ENCODE data around the gene DBR1.

Gene DBR1

DNA sequence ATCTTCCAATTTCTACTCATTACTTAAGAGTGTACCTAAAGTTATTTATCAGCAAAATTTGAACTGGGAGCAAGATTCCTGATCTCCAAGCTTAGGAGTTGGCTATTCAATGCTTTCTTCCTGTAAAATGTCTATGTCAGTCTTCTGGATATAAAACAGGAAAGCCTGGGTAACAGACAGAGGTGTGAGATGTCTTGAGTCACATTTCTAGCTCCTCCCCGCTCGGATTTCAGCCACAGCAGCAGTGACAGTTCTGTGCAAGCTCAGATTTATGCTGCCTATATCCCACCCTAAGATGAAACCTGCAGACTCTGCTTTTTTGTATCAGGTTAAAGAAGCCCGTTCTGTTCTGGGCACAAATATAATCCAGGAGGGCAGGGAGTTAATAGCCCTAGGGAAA lies 10.3 kb upstream of the DBR1 start:
- no peak overlapping the region for H3K4ac ChIP-seq (ENCODE audit: low read depth, low read length)
- peaks cover 7% of the 10 kb centered on the region for H3K4me1 ChIP-seq (ENCODE audit: control insufficient read depth, low read depth, low read length)
- no peaks in the 10 kb centered on the region for H3K36me3 ChIP-seq (ENCODE audit: control insufficient read depth, insufficient read depth, low read length)
- no peak overlapping the region for H3K23ac ChIP-seq (ENCODE audit: low read length)
- no peak overlapping the region for H3K9ac ChIP-seq (ENCODE audit: low read length)
- no peak overlapping the region for H3K56ac ChIP-seq (ENCODE audit: low read length)
- no peak overlapping the region for H3K4me2 ChIP-seq (ENCODE audit: low read length)
- no peak overlapping the region for H3K27ac ChIP-seq (ENCODE audit: low read depth, low read length)
- H3K79me2 ChIP-seq (ENCODE audit: control insufficient read depth, insufficient read depth, low read length), result peaks cover 22% of the 10 kb centered on the region
- WGBS (ENCODE audit: extremely low coverage, insufficient coverage, low lambda C conversion rate), result no CpG with 5 or more reads among the region's 3 CpGs
- peaks cover 1% of the 10 kb centered on the region for H3K79me1 ChIP-seq (ENCODE audit: low read length)
- DNase-seq, result no peak
- no peak overlapping the region for H3K18ac ChIP-seq (ENCODE audit: low read length)
- H2AK5ac ChIP-seq (ENCODE audit: low read length), result no peak overlapping the region
- no peak overlapping the region for H2BK5ac ChIP-seq (ENCODE audit: low read length)
- no peak overlapping the region for H2BK120ac ChIP-seq (ENCODE audit: low read depth, low read length)
- no peaks in the 10 kb centered on the region for H3K27me3 ChIP-seq (ENCODE audit: insufficient read depth, low read length, poor library complexity)
- H4K8ac ChIP-seq (ENCODE audit: low read depth, low read length), result no peak overlapping the region
- H4K5ac ChIP-seq (ENCODE audit: low read length), result no peak overlapping the region
- H3K4me3 ChIP-seq (ENCODE audit: low read length), result no peak overlapping the region
- H2BK15ac ChIP-seq (replicated peaks; ENCODE audit: low read depth), result no peak overlapping the region

DNA sequence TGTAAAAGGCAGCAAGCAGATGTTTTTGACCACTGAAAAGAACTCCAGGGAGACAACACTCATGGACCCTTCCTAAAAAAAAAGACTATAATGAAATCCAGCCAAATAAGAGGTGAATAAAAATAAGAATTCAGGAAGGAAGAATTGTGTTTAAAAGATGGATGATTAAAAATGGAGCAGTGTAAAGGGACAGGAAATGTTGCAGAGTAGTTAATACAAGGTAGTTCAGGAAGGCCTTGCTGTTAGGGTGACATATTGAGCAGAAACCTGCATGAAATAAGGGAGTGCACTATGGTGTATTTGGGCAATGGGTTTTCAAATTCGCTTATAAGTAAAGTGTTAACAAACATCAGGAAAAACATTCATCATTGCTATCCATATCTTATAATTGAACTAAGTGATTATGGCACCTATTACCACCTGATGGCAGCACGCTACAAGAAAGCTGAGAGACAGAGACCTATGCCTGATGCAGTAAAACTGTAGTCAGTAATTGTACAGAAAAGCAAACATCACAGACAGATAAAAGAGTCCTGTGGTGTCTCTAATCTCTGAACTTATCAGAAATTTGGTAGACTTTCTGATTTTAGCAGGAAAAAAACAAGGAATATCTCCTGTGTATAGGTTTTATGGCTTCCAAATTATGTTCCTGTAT lies 5.8 kb upstream of the DBR1 start:
- H3K4me3 ChIP-seq (ENCODE audit: low read length), result no peak overlapping the region
- no peak overlapping the region for H4K8ac ChIP-seq (ENCODE audit: low read depth, low read length)
- H3K79me2 ChIP-seq (ENCODE audit: control insufficient read depth, insufficient read depth, low read length), result no peaks in the 10 kb centered on the region
- no peaks in the 10 kb centered on the region for H3K27me3 ChIP-seq (ENCODE audit: insufficient read depth, low read length, poor library complexity)
- no peak overlapping the region for H2AK5ac ChIP-seq (ENCODE audit: low read length)
- H3K9ac ChIP-seq (ENCODE audit: low read length), result no peak overlapping the region
- no peak overlapping the region for H3K56ac ChIP-seq (ENCODE audit: low read length)
- H3K4me2 ChIP-seq (ENCODE audit: low read length), result no peak overlapping the region
- H3K18ac ChIP-seq (ENCODE audit: low read length), result no peak overlapping the region
- no peaks in the 10 kb centered on the region for H3K4me1 ChIP-seq (ENCODE audit: control insufficient read depth, low read depth, low read length)
- DNase-seq, result peak; percentile 19
- no peaks in the 10 kb centered on the region for H3K36me3 ChIP-seq (ENCODE audit: control insufficient read depth, insufficient read depth, low read length)
- no peak overlapping the region for H2BK15ac ChIP-seq (replicated peaks; ENCODE audit: low read depth)
- H2BK120ac ChIP-seq (ENCODE audit: low read depth, low read length), result no peak overlapping the region
- H3K23ac ChIP-seq (ENCODE audit: low read length), result no peak overlapping the region
- no peak overlapping the region for H3K27ac ChIP-seq (ENCODE audit: low read depth, low read length)
- H3K4ac ChIP-seq (ENCODE audit: low read depth, low read length), result no peak overlapping the region
- no CpG with 5 or more reads among the region's 2 CpGs for WGBS (ENCODE audit: extremely low coverage, insufficient coverage, low lambda C conversion rate)
- H2BK5ac ChIP-seq (ENCODE audit: low read length), result no peak overlapping the region
- no peak overlapping the region for H4K5ac ChIP-seq (ENCODE audit: low read length)
- H3K79me1 ChIP-seq (ENCODE audit: low read length), result no peaks in the 10 kb centered on the region

DNA sequence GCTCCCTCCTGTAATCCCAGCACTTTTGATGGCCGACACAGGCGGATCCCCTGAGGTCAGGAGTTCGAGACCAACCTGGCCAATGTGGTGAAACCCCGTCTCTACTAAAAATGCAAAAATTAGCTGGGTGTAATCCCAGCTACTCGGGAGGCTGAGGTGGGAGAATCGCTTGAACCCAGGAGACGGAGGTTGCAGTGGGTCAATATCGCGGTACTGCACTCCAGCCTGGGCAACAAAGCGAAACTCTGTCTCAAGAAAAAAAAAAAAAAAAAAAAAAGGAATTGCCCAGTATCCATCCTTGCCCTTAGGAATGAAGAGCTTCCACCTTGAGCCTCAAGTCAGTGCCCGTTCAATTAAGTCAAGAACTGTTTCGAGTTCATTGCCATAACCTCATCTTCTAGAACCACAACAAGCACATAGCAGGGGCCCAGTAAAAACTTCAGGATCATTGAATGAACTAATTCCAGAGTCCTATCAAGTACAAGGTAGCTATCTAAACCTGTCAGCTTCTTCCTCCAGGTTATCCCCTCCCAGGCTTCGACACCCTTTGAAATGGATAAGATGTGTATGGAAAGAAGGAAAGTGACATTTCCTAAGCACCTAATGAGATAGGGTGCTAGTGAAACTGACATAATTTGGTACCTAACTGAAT lies 826 bp downstream of the DBR1 start:
- Histone ChIP-seq H3K27ac (ENCODE audit: low read depth, low read length) (no peak overlapping the region), H3K79me1 (ENCODE audit: low read length) (no peaks in the 10 kb centered on the region)
- DNase-seq, result no peak

DNA sequence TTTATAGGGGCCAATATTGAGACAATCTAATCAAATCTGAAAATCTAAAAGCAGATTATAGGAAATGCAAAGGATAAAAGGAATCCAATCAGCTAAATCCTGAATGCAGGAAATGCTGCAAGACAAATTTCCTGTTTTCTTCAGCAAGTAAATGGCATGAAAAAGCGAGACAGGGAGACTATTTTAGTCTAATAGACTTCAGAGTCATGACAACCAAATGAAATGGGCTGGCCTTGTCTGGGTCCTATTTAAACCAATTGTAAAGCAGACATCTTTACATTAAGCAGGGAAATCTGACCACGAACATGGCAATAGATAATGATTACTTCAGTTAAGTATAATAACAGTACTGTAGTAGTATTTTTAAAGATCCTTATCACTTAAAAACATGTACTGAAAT lies 2.1 kb downstream of the DBR1 start:
- Histone ChIP-seq H3K27me3 (ENCODE audit: insufficient read depth, low read length, poor library complexity) (no peaks in the 10 kb centered on the region), H3K9ac (ENCODE audit: low read length) (no peak overlapping the region), H3K4me3 (ENCODE audit: low read length) (no peak overlapping the region), H4K5ac (ENCODE audit: low read length) (no peak overlapping the region), H3K4me2 (ENCODE audit: low read length) (no peak overlapping the region), H2BK5ac (ENCODE audit: low read length) (no peak overlapping the region), H3K23ac (ENCODE audit: low read length) (no peak overlapping the region), H3K4me1 (ENCODE audit: control insufficient read depth, low read depth, low read length) (no peaks in the 10 kb centered on the region), H2BK15ac (replicated peaks; ENCODE audit: low read depth) (no peak overlapping the region), H4K8ac (ENCODE audit: low read depth, low read length) (no peak overlapping the region), H3K4ac (ENCODE audit: low read depth, low read length) (no peak overlapping the region), H3K18ac (ENCODE audit: low read length) (no peak overlapping the region), H3K27ac (ENCODE audit: low read depth, low read length) (no peak overlapping the region), H2BK120ac (ENCODE audit: low read depth, low read length) (no peak overlapping the region), H2AK5ac (ENCODE audit: low read length) (no peak overlapping the region), H3K36me3 (ENCODE audit: control insufficient read depth, insufficient read depth, low read length) (peaks cover 3% of the 10 kb centered on the region), H3K79me2 (ENCODE audit: control insufficient read depth, insufficient read depth, low read length) (peaks cover 7% of the 10 kb centered on the region), H3K79me1 (ENCODE audit: low read length) (no peaks in the 10 kb centered on the region), H3K56ac (ENCODE audit: low read length) (no peak overlapping the region)
- WGBS (ENCODE audit: extremely low coverage, insufficient coverage, low lambda C conversion rate), result no CpG with 5 or more reads among the region's 2 CpGs
- no peak for DNase-seq

More for the DNA sequence above, 826 bp downstream of the DBR1 start:
- no CpG with 5 or more reads among the region's 13 CpGs for WGBS (ENCODE audit: extremely low coverage, insufficient coverage, low lambda C conversion rate)
- Histone ChIP-seq H3K4me1 (ENCODE audit: control insufficient read depth, low read depth, low read length) (no peaks in the 10 kb centered on the region), H3K79me2 (ENCODE audit: control insufficient read depth, insufficient read depth, low read length) (peaks cover 7% of the 10 kb centered on the region), H2AK5ac (ENCODE audit: low read length) (no peak overlapping the region), H4K8ac (ENCODE audit: low read depth, low read length) (no peak overlapping the region), H2BK120ac (ENCODE audit: low read depth, low read length) (no peak overlapping the region), H3K4me2 (ENCODE audit: low read length) (peak overlapping the region; percentile 30), H2BK15ac (replicated peaks; ENCODE audit: low read depth) (no peak overlapping the region), H3K56ac (ENCODE audit: low read length) (peak overlapping the region; percentile 96), H3K23ac (ENCODE audit: low read length) (no peak overlapping the region), H3K4ac (ENCODE audit: low read depth, low read length) (peak overlapping the region; percentile 43), H3K9ac (ENCODE audit: low read length) (peak overlapping the region; percentile 90), H3K18ac (ENCODE audit: low read length) (no peak overlapping the region), H3K27me3 (ENCODE audit: insufficient read depth, low read length, poor library complexity) (no peaks in the 10 kb centered on the region), H4K5ac (ENCODE audit: low read length) (no peak overlapping the region), H2BK5ac (ENCODE audit: low read length) (no peak overlapping the region), H3K36me3 (ENCODE audit: control insufficient read depth, insufficient read depth, low read length) (peaks cover 3% of the 10 kb centered on the region), H3K4me3 (ENCODE audit: low read length) (peak overlapping the region; percentile 90)

DNA sequence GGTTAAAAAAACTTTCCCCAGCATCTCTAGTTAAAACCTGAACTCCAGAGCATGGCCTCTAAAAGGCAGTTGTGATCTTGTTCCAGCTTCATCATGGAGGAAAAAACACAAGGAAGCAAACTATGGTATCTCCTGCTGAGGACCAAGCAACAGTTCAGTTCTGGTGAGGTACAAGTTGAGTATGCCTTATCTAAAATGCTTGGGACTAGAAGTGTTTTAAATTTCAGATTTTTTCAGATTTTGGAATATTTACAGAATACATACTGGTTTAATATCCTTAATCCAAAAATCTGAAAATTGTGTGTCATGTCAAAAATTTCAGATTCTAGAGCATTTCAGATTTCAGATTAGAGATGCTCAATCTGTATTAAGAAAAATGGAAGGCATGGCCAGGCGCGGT lies 9.7 kb downstream of the DBR1 start:
- Histone ChIP-seq H2BK5ac (ENCODE audit: low read length) (no peak overlapping the region), H2BK120ac (ENCODE audit: low read depth, low read length) (no peak overlapping the region), H2BK15ac (replicated peaks; ENCODE audit: low read depth) (no peak overlapping the region), H3K9ac (ENCODE audit: low read length) (no peak overlapping the region), H3K4ac (ENCODE audit: low read depth, low read length) (no peak overlapping the region), H3K4me2 (ENCODE audit: low read length) (no peak overlapping the region), H3K27ac (ENCODE audit: low read depth, low read length) (no peak overlapping the region), H4K8ac (ENCODE audit: low read depth, low read length) (no peak overlapping the region), H2AK5ac (ENCODE audit: low read length) (no peak overlapping the region), H3K27me3 (ENCODE audit: insufficient read depth, low read length, poor library complexity) (no peaks in the 10 kb centered on the region), H3K18ac (ENCODE audit: low read length) (no peak overlapping the region), H4K5ac (ENCODE audit: low read length) (no peak overlapping the region), H3K36me3 (ENCODE audit: control insufficient read depth, insufficient read depth, low read length) (peaks cover 11% of the 10 kb centered on the region), H3K4me3 (ENCODE audit: low read length) (no peak overlapping the region), H3K79me1 (ENCODE audit: low read length) (no peaks in the 10 kb centered on the region), H3K79me2 (ENCODE audit: control insufficient read depth, insufficient read depth, low read length) (no peaks in the 10 kb centered on the region), H3K56ac (ENCODE audit: low read length) (no peak overlapping the region), H3K23ac (ENCODE audit: low read length) (no peak overlapping the region), H3K4me1 (ENCODE audit: control insufficient read depth, low read depth, low read length) (no peaks in the 10 kb centered on the region)
- no peak for DNase-seq
- no CpG with 5 or more reads among the region's 2 CpGs for WGBS (ENCODE audit: extremely low coverage, insufficient coverage, low lambda C conversion rate)

DNA sequence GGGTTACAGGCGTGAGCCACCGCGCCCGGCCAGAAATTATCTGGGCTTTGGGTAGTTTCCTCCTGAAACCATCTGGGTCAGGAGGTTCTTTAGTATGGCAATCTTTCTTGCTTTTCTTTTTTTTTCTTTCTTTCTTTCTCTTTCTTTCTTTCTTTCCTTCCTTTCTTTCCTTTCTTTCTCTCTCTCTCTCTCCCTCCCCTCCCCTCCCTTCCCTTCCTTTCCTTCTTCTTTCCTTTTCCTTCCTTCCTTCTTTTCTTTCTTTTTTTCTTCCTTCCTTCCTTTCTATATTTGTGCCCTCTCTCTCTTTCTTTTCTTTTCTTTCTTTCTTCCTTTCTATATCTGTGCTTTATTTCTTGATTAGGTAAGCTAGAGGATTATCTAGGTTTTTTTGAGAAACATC lies 17.0 kb downstream of the DBR1 start:
- WGBS (ENCODE audit: extremely low coverage, insufficient coverage, low lambda C conversion rate), result no CpG with 5 or more reads among the region's 4 CpGs
- no peak overlapping the region for H3K4me2 ChIP-seq (ENCODE audit: low read length)
- no peaks in the 10 kb centered on the region for H3K79me1 ChIP-seq (ENCODE audit: low read length)
- H4K8ac ChIP-seq (ENCODE audit: low read depth, low read length), result no peak overlapping the region
- H3K79me2 ChIP-seq (ENCODE audit: control insufficient read depth, insufficient read depth, low read length), result no peaks in the 10 kb centered on the region
- H3K4me3 ChIP-seq (ENCODE audit: low read length), result no peak overlapping the region
- no peak overlapping the region for H3K27ac ChIP-seq (ENCODE audit: low read depth, low read length)
- H2BK15ac ChIP-seq (replicated peaks; ENCODE audit: low read depth), result no peak overlapping the region
- peaks cover 2% of the 10 kb centered on the region for H3K36me3 ChIP-seq (ENCODE audit: control insufficient read depth, insufficient read depth, low read length)
- H3K9ac ChIP-seq (ENCODE audit: low read length), result no peak overlapping the region
- H3K4ac ChIP-seq (ENCODE audit: low read depth, low read length), result no peak overlapping the region
- no peaks in the 10 kb centered on the region for H3K27me3 ChIP-seq (ENCODE audit: insufficient read depth, low read length, poor library complexity)
- DNase-seq, result no peak
- H3K18ac ChIP-seq (ENCODE audit: low read length), result no peak overlapping the region
- H2BK120ac ChIP-seq (ENCODE audit: low read depth, low read length), result no peak overlapping the region
- no peak overlapping the region for H2BK5ac ChIP-seq (ENCODE audit: low read length)
- H3K23ac ChIP-seq (ENCODE audit: low read length), result no peak overlapping the region
- no peak overlapping the region for H2AK5ac ChIP-seq (ENCODE audit: low read length)
- H3K4me1 ChIP-seq (ENCODE audit: control insufficient read depth, low read depth, low read length), result no peaks in the 10 kb centered on the region
- no peak overlapping the region for H4K5ac ChIP-seq (ENCODE audit: low read length)
- no peak overlapping the region for H3K56ac ChIP-seq (ENCODE audit: low read length)
